GM21576 (cell line): ENCODE data around the gene ATP13A3.

Experiments used
- ATAC-seq: cut with Tn5 transposase; IDR thresholded peaks from one replicate; pipeline ENCODE4 v1.9.1; 2021; ENCODE audit warnings: mild to moderate bottlenecking, moderate library complexity; ENCODE audit not compliant: unreplicated experiment

ATP13A3 gene

DNA sequence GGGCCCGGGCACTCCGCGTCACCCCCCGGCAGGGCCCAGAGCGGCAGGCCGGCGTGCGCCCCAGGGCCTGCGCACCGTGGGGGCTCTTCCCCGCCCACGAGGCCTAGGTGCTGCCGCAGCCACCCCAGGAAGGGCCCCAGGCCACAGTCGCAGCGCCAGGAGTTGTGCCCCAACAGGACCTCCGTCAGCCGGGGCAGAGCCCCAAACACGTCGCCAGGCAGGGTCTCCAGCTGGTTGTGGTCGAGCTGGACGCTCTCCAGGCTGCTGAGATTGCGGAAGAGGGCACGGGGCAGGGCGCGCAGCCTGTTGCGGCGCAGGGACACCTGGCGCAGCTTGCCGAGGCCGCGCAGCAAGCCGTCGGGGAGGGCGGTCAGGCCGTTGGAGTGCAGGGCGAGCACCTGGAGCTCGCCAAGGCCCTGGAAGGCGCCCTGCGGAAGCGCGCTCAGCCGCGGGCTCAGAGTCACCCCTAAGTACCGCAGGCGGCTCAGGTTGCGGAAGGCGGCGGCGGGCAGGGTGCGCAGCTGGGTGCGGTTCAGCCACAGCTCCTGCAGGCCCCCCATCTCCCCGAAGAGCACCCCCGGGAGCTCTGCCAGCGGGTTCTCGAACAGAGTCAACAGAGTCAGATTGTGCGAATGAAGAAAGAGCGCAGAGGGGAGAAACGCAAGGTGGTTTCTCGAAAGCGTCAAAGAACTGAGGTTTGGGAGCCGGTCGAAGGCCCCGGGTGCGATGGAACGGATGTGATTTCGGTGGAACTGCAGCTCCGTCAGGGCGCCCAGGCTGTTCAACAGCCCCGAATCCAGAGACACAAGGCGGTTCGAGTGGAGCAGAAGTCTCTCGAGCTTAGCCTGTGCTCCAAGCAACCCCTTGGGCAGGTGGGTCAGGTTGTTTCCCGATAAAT lies 89.7 kb downstream of the ATP13A3 start:
- no peak for ATAC-seq

DNA sequence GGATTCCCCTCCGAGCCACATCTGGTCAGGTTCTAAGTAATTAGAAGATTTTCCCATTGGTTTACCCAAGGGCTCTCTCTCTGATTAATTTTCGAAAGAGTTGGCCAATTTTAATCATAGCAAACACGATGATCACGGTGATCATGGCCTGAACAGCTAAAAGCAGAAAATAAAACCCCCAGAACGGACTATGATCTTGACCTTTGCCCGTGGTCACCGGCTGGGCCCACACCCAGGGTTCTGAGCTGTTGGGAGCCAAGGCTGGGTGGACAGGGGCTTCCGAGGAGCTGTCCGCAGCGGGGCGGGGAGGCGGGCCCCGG lies 90.3 kb downstream of the ATP13A3 start:
- ATAC-seq: no peak

DNA sequence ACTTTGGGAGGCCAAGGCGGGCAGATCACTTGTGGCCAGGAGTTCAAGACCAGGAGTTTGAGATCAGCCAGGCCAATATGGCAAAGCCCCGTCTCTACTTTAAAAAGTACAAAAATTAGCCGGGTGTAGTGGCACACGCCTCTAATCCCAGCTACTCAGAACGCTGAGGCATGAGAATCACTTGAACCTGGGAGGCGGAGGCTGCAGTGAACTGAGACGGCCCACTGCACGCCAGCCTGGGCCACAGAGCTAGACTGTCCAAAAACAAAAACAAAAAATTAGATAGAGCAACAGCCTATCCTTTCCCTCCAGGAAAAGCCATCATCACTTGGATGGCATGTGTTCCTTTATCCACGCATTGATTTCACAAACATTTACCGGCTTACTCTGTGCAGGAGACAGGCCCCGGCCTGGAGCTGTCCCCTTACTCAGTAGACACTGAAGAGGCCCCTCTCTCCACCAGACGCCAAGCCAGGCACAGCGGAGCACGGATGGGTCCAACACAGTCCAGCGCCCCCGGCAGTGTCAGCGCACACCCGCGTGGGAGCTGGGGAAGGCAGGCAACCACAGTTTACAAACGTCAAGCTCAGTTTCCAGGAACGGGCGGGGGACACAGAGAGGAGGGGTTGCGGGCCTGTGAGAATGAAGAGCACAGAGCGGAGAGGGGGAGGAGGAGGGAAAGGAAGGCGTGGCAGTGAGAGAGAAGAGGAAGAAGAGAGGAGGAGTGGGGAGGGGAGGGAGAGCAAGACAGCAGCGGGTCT lies 90.8 kb downstream of the ATP13A3 start:
- ATAC-seq: no peak

DNA sequence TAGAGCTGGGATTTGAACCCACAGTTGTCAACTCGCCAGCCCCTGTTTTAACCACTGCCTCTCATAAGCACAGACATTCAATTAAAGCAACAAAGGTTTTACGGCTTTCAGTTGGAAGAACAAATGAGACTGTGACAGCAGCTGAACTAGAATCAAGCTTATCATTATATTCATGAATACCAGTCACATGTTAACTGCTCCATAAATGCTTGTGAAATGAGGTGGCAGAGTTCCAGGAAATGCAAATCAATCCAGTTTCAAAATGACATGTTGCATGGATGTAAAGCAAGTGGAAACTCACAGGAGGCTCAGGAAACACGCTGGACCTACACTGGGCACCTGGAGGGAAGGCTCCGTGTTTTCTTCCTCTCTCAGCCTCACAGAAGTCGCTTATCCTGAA lies 91.6 kb downstream of the ATP13A3 start:
- ATAC-seq: no peak

DNA sequence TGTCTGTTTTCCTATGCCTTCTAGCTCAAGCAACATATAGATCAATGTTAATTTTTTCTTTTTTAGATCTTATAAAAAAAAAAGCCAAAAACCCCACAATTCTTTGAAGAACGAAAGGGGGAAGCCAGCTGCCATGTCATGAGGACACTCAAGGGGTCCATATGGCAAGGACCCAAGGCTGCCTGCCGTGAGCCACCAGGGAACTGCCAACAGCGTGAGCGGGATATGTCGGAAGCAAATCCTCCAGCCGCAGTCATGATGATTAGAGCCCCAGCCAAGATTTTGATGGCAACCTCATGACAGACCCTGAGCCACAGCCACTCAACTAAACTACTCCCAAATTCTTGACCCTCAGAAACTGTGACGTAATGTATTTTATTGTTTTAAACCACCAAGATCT lies 94.2 kb downstream of the ATP13A3 start:
- no peak for ATAC-seq

DNA sequence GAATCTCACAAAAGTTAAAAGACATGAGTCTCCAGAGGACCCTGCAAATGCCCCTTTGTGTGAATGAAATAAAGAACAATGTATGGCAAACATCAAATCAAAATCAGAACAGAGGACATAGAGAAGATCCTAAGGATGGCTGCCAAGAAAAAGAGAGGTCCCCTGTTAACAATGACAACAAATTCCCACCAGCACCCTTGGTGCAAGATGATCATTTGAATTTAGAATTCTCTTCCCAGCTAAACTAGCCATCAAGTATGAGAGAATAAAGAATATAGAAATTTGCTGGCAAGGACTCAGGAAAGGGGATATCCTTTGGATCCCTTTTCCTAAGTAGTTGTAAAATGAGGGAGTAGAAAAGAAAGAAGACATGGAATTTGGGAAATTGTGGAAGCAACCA lies 96.0 kb downstream of the ATP13A3 start:
- no peak for ATAC-seq

DNA sequence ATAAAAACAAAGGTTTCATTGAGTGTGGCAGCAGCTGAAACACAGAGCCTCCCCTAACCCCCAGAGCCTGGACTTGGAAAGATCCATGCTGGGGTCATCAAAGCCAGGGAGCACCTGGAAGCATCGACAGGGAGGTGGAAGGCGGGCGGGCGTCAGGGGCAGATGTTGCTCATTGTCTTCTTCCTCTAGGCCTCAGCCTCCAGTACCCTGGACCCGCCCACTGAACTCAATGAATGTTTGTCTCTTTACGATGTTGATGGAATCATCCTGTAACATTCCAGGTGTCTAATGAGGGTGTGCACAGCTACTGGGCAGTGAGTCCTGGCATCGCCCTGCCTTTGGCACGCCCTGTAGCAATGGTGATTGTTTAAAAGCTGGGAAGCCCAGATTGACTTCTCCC lies 97.5 kb downstream of the ATP13A3 start:
- no peak for ATAC-seq

DNA sequence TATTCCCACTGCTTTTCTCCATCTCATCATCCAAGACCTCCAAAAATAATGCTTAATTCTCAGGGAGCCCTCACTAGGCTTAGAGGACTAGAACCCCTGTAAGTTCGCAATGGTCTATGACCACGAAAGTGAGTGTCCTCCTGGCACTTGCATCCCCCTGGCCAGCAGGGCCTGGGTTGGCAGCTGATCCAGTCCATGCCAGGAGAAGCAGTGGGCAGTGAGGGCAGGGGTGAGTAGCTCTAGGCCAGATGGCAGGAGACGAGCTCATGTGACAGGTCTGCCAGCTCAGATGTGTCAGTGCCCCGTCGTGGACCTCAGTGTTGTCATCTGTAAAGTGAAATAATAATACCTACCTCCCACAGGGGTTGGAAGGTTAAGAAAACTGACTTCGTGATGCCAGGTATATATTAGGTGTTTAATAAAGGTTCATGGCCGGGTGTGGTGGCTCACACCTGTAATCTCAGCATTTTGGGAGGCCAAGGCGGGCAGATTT lies 98.8 kb downstream of the ATP13A3 start:
- ATAC-seq: no peak

DNA sequence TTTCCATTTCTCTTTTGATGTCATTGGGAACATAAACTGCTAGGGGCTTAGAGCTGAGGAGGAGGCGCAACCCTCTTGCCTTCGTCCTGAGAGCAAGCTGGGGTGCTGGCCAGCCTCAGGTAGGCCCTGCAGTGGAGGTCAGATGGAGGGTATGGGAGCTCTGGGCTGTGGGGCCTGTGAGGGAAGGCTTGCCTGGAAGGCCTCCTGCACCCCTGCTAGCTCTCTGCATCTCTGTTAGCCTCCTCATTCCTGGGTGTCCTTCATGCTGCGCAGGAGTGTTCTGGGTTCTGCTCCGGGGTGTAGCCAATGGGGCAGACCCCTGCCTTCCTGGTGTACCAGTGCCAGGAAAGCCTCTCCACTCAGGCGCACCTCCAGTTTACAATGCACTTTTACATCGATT lies 99.5 kb downstream of the ATP13A3 start:
- ATAC-seq: no peak

DNA sequence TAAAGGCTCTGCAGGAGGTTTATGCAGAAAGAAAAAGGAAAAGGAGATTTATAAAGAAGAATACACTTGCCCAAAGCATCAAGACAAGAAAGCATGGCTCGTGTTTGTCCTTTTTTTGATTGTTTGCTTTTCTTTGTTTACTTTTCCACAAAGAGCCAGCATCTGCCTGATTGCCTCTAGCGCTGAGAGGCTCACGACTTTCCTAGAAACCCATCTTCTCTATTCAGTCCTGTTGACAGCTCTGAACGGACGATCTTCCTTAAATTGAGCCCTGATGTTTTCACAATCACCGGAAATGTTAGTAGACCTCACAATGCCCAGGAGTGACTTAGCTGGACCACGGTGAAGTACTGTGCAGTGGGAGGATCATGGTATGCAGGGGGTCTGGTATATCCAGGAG lies 100.2 kb downstream of the ATP13A3 start:
- no peak for ATAC-seq

DNA sequence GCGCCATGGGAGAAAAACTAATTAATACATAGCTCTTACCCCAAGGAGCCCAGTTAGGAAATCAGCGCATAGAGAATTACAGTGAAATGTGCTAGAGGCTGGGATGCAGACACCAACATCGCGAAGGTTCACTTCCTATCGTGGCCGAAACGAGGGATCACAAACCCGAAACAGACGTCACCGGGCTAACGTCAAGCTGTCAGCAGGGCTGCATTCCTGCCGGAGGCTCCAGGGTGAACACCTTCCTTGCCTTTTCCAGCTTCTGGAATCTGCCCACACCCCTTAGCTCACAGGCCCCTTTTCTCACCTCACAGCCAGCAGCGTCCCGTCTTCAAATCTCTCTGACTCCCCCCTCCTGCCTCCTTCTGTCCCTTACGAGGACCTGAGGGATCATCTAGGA lies 100.7 kb downstream of the ATP13A3 start:
- ATAC-seq: no peak

DNA sequence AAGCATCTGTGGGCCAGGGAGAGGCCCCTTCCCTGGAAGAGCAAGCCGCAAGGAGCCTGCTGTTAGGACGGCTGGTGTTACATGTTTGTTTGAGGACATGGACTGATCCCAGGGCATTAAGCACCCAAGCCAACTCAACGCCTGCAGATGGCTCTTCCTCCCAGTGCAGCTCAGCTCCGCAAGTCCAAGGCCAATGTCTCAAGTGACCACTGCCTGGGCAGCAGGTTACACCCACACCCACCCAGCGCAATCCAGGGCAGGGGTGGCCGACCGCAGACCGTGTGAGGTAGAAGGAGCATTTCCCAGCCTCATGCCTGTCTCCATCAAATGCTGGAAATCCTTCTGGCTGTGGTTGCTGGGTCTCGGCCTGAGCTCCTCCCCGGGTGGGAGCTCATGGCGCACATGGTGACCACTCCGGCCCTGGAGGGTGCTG lies 102.2 kb downstream of the ATP13A3 start:
- no peak for ATAC-seq

DNA sequence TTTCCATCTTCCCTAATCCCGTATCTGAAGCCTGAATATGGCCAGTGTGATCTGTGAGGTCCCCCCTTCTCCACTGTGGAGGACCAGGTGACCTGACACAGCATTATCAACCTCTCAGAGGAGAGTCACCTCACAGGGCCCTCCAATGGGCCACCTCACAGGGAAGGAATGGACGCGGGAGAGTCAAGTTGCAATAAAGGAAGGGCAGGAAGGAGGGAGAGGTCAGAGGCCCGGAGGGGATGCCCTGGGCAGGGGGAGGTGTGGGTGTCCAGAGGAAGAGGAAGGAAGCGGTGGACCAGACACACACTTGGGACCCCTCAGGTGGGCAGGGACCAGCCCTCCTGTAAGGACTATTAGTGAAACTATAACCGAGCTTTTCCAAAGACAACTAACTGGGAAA lies 102.6 kb downstream of the ATP13A3 start:
- no peak for ATAC-seq

DNA sequence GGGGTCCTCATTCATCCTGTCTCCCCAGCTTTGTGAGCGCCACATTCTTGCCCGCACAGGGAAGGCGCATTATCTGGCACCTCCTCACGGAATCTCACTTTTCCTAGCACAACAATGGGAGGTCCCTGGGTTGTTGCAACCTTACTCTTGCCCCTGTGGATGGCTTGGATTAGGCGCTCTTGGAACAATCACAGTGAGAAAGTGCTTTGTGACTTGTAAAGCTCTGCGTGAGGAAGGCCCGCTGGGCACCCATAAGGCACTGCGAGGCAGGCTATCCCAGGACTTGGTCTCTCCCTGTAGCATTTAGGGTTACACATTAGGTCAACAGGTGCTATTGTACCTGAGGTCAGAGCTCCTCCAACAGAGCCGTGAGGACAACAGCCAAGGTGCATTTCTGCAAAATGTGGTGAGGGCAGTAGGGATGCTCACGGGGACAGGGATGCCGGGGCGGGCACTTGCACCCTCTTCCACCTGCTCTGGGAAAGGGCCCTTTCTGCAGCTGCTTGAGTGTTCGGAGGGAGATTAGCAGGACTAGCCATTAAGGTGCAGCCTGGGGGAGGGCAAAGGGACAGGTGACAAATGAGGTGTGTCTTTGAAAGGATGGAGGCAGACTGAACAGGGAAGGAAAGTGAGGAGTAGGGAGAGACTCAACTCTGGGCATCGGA lies 103.4 kb downstream of the ATP13A3 start:
- ATAC-seq: no peak

DNA sequence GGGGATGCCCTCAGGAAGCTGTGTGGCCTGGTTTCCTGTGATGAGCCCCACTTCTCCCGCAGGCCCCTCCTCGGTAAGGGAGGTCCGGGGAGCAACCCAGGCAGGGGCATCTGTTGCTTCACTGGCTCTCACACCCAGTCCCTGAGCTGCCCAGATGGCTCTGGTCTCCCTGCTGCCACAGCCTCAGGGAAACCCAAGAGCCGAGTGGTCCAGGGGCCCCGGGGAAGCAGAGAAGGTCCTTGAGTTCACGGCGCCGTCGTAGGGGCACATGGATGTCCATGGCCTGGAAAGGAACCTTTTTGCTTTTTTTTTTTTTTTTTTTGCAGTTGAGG lies 103.9 kb downstream of the ATP13A3 start:
- ATAC-seq: no peak

DNA sequence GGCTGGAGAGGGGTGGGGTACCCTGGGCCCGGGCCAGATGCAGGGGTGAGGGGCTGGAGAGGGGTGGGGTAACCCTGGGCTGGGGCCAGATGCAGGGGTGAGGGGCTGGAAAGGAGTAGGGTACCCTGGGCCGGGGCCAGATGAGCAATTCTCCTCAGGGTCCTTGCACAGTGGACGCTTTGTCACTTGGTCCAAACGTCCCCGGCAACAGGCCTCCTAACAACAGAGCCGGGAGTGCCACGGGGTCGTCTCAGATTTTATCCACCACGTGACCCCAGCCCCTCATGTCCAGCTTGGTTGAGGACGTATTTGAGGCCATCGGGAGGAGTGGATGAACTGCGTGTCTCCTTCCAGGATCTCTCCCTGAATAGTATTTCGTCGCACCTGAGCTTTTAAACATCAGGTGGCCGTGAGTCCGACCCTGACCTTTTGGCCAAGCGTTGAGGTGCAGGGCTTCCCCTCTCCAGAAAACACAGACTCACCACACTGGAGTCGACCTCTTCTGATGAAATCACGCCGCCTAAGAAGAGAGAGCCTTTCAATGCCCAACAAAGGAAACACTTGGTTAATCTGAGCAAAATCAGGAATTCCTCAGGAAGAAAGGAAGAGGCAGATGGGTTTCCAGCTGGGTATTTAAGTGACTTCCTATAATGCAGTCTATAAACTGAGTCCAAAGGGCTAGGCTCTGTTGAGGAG lies 104.5 kb downstream of the ATP13A3 start:
- no peak for ATAC-seq

DNA sequence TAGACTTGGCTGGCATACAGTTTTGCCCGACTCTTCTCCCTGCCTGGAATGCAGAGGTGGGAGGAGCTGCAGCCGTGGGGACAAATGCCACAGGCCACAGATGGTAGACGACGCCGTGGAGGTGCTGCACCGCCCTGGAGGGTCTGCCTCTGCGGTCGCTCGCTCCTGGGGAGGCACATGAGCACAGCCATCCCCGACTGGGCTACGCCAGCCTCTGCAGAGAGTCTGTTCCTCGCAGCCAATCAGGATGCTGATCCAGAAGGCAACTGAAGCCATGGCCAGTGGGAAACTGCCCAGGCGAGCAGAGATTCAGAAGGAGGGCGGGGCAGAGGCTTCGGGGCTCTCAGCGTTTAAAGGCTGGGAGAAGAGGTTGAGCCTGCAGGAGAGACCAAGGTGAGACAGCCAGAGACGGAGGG lies 105.3 kb downstream of the ATP13A3 start:
- no peak for ATAC-seq

DNA sequence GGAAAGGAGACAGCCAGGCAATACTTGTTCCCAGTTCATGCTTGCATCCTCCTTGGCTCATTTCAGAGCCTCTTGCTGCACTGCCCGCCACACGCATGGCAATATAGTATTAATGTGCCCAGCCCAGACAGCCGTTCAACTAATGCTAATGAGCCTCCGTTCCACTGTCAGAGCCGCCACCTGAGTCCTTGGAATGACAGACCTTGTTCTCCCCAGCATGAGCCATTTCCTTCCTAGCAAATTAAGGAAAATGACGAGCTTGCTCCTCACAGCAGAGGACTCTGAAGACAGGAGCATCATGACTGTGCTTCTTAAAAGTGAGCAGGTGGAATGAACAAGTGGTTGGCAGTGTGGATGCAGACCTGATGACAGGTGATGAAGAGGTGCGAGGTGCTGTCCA lies 106.5 kb downstream of the ATP13A3 start:
- no peak for ATAC-seq

DNA sequence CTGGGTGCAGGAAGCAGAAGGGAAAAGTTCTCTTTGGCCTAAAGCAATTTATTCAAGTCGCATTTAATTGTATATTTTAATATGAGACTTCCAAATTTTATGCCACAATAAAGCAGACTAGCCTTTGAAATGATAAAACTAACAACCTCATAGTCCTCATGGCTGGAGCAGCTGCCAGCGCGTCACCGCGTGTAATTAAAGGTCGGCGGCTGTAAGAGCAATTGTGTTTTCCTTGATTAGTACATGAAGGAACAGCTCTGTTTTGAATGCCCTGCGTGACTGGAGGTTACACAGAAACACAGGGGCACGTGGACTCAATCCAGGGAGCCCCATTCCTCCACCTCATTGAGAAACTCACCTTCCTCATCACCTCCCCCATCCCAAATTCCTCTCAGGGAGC lies 107.2 kb downstream of the ATP13A3 start:
- ATAC-seq: no peak

DNA sequence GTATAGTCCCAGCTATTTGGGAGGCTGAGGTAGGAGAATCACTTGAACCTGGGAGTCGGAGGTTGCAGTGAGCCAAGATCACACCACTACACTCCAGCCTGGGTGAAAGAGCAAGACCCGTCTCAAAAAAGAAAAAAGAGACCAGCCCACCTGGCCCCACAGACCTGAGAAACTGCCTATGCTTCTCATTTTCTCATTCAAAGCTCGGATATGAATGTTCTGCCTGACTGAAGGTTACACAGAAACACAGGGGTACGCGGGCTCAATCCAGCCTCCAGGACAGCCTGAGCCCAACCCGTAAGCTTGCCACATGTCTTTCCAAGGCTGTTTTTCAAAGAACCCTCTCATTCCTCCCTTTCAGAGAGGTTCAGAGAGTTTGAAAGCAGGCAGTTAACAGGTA lies 107.6 kb downstream of the ATP13A3 start:
- ATAC-seq: no peak

DNA sequence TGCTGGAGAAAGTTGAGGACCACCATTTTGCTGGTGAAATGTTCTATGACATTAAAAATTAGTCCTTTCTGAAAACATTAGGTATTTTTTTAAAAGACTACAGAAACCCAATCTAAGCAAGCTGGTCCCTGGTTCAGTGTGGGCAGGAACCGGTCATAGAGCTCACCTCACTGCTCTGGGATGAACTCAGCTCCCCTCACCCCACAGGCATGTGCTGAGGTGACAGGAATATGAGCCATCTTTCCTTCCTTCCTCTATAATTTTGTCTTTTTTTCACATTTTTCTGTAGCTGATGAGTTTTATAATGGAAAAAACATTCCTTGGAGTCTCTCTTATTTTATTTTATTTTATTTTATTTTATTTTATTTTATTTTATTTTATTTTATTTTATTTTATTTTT lies 109.1 kb downstream of the ATP13A3 start:
- no peak for ATAC-seq
